GM18519 (cell line): ENCODE measurements around the gene CLDN9.
"Not testable (repeated sequence)": the region's sequence is repeated elsewhere in the genome, so short reads cannot be mapped to it uniquely, and the experiment has no call there.

ENCODE experiments used
- ATAC-seq: cut with Tn5 transposase; IDR thresholded peaks from one replicate; pipeline ENCODE4 v1.9.1; 2021; ENCODE audit warnings: mild to moderate bottlenecking, moderate library complexity; ENCODE audit not compliant: unreplicated experiment, low FRiP score

The CLDN9 gene

GRCh38 chr16:3051494-3051893, 38.8 kb downstream of the CLDN9 start:
- no peak for ATAC-seq

GRCh38 chr16:3052571-3053329, 40.0 kb downstream of the CLDN9 start:
- not testable (repeated sequence) for ATAC-seq

- ATAC-seq: not testable (repeated sequence)
Measured at GRCh38 chr16:3053330-3053710, 40.6 kb downstream of the CLDN9 start.

DNA sequence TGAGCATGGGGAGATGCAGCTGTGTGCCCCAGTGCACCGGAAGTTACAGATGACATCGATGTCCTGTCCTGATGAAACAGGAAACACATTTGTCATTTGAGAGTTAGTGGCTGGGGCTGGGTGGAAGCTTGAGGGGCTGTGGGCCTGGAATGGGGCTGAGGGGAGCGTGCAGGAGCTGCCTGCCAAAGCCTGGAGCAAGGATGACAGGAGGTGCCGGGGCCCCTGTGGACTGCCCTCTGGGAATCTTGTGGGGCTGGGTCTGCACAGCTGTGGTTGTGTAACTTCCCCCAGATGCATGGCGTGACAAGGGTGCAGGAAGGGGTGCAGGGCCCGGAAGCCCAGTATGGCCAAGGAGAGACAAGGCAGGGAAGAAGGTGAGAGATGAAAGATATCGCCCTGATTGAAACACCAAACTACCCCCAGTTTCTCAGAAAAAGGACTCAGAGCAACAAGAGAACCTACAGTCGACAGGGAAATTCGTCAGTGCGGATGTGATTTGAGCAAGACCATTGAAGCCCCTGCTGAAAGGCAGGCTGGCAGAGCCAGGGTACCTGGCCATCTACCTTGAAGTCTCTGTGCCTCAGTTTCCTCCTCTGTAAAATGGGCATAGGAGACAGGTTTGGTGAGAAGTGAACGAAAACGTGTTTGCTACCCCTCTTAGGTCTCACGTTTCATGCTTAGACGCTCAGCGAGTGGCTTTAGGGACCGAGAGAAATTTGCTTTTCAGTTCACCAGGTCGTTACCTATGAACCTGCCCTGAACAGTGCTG, 42.4 kb downstream of the CLDN9 start:
- no peak for ATAC-seq

DNA sequence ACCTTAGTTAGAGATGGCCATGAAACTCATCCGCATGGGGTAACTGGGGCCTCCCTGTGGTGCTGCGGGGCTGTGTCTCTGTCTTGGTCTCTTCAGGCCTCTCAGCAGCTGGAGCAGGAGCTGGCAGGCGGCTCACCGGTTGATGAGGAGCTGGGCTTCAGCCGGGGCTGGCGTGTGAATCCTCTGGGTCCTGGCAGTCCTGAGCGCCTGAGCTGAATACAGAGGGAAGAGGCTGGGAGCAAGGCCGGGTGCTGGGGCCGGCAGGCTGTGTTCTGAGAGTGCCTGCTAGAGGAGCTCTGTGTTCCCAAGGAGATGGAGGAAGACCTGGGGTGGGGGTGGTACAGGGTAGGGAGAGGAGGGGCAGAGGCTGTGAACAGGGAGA, 43.0 kb downstream of the CLDN9 start:
- ATAC-seq: not testable (repeated sequence)

- ATAC-seq: no peak
Measured at GRCh38 chr16:3056336-3057180, 43.8 kb downstream of the CLDN9 start.

DNA sequence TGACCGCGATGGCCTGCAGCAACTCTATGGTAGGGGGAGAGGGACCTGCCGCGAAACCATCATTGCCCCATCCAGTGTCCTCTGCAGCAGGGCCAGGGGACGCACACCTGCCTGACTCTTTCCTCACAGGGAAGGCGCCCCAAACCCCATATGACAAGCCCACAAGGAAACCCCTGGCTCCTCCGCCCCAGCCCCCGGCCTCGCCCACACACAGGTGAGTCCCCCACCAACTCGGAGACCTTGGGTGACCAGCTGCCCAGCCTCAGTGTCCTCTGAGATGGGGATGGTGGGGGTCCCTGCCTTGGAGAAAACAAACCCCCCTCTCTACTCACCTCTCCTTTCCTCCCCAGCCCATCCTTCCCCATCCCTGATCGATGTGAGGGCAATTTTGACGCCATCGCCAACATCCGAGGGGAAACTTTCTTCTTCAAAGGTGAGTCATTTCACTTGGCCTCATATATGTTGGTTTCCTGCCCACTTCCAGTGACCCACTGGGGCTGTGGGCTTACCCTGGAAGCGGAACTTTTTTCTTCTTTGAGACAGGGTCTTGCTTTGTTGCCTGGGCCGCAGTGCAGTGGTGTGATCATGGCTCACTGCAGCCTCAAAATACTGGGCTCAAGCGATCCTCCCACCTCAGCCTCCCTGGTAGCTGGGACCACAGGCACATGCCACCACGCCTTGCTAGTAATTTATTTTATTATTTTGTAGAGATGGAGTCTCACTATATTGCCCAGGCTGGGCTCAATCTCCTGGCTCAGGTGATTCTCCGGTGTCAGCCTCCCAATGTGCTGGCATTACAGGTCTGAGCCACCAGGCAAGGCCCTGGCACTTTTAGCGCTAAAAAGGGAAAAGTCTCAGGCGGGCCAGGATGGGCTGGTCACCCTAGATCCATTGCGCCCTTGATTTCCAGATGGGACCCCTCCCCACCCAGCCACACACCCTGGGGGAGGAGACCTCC, 44.7 kb downstream of the CLDN9 start:
- ATAC-seq: no peak

GRCh38 chr16:3058139-3059030, 45.7 kb downstream of the CLDN9 start:
- ATAC-seq: no peak

- peak; percentile 76 for ATAC-seq
Measured at GRCh38 chr16:3059041-3059722, 46.5 kb downstream of the CLDN9 start.

- no peak for ATAC-seq
Measured at GRCh38 chr16:3059723-3060242, 47.1 kb downstream of the CLDN9 start.

- no peak for ATAC-seq
Measured at GRCh38 chr16:3060339-3061127, 47.8 kb downstream of the CLDN9 start.

- no peak for ATAC-seq
Measured at GRCh38 chr16:3062553-3062952, 49.8 kb downstream of the CLDN9 start.

- no peak for ATAC-seq
Measured at GRCh38 chr16:3063625-3064386, 51.1 kb downstream of the CLDN9 start.
